Fibroblast of skin of back (primary cell): ENCODE data around the gene VAMP5.

ENCODE experiments used
- DNase-seq: peaks from one replicate; pipeline ENCODE4 v3.0.0-alpha.2; 2013

The VAMP5 gene

DNA sequence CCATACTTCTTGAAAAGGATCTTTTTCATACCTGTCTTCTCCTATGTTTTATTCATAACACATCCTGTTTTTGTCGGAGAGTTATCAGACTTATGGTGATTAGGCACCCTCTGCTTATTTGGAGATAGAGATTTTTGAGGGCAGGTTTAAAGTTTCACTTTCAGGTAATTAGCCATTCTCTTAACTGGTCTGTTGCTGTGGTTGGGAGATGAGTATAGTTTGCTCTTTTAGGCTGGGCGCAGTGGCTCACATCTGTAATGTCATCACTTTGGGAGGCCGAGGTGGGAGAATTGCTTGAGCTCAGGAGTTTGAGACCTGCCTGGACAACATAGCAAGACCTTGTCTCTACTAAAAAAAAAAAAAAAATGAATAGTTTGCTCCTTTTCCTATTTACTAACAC, 58.5 kb downstream of the VAMP5 start:
- no peak for DNase-seq
